ENCODE measurements around the gene MMP25. TPM values are rescaled to one million over a fixed set of nuclear protein-coding genes. Genes with fewer than 3 reads are reported as not detected.

Gene MMP25
- polyA plus RNA-seq, 1 donor (not counting 4 experiments of a cell fraction or from before 2014, with no cell fraction given): 0.09 TPM

DNA sequence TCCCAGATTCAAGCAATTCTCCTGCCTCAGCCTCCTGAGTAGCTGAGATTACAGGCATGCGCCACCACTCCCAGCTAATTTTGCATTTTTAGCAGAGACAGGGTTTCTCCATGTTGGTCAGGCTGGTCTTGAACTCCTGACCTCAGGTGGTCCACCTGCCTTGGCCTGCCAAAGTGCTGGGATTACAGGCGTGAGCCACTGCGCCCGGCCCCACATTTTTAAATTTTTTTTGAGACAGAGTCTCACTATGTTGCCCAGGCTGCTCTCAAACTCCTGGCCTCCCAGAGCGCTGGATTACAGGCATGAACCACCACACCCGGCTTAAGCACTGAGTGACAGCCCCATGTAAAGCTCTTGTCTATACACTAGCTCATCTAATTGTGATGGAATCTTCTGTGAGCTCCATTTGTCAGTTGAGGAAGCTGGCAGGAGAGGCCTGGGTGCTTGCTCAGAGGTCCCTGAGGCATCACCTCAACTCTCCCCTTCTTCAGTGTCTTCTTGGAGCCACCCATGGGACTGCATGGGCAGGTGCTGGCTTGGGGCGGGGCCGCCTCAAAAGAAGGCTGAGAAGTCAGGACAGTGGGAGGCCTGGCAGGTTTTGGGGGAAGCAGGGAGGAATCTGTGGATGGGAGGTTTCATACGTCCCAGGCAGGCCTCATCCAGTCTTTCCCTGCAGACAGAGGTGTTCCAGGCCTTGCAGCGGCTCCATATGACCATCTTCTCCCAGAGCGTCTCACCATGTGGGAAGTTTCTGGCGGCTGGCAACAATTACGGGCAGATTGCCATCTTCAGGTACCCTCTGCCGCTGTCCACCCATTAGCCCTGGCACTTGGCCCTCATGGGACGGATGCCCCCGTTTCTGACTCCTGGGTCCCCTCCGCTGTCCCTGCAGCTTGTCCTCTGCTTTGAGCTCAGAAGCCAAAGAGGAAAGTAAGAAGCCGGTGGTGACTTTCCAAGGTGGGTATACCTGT lies 21.0 kb upstream of the MMP25 start:
- H3K9ac ChIP-seq (ENCODE audit: control insufficient read depth, extremely low read depth, insufficient read depth, low read length): no peak overlapping the region
- no peaks in the 10 kb centered on the region for H4K20me1 ChIP-seq (ENCODE audit: control insufficient read depth, extremely low read depth, insufficient read depth, low read length)
- no peaks in the 10 kb centered on the region for H3K79me2 ChIP-seq (ENCODE audit: control insufficient read depth, insufficient read depth, low read length)
- dilution Hi-C loops (cut with MboI; ENCODE audit: extremely low pct_ligation_motif_present, low sequenced_read_pairs): no loop called here
- peaks cover 14% of the 10 kb centered on the region for H3K27me3 ChIP-seq (ENCODE audit: control insufficient read depth, extremely low read depth, insufficient read depth, low read length)
- H3K4me2 ChIP-seq (ENCODE audit: control insufficient read depth, extremely low read depth, insufficient read depth, low read depth, low read length): no peak overlapping the region
- DNase-seq (ENCODE audit: low read depth, low spot score): no peak
- no peak for TF ChIP-seq EZH2 (IDR thresholded peaks at IDR 0.05; ENCODE audit: low read length)
- TF ChIP-seq, protein P1, sequence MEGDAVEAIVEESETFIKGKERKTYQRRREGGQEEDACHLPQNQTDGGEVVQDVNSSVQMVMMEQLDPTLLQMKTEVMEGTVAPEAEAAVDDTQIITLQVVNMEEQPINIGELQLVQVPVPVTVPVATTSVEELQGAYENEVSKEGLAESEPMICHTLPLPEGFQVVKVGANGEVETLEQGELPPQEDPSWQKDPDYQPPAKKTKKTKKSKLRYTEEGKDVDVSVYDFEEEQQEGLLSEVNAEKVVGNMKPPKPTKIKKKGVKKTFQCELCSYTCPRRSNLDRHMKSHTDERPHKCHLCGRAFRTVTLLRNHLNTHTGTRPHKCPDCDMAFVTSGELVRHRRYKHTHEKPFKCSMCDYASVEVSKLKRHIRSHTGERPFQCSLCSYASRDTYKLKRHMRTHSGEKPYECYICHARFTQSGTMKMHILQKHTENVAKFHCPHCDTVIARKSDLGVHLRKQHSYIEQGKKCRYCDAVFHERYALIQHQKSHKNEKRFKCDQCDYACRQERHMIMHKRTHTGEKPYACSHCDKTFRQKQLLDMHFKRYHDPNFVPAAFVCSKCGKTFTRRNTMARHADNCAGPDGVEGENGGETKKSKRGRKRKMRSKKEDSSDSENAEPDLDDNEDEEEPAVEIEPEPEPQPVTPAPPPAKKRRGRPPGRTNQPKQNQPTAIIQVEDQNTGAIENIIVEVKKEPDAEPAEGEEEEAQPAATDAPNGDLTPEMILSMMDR (optimal IDR thresholded peaks at IDR 0.05 in 1 of 3, IDR thresholded peaks at IDR 0.05 in 1 of 3, conservative IDR thresholded peaks at IDR 0.05 in 1 of 3; ENCODE audit: extremely low read depth in 1 of 3, insufficient read depth in 2 of 3, low read length in 3 of 3): no peak
- H3K9me1 ChIP-seq (ENCODE audit: control insufficient read depth, extremely low read depth, insufficient read depth, low read length): no peaks in the 10 kb centered on the region
- H3K27ac ChIP-seq (ENCODE audit: control insufficient read depth, insufficient read depth, low read length): no peak overlapping the region
- no peak overlapping the region for H3K4me3 ChIP-seq (ENCODE audit: control insufficient read depth in 2 of 3, extremely low read depth in 1 of 3, insufficient read depth in 2 of 3, low read depth in 1 of 3, low read length in 3 of 3)
- no peak for FAIRE-seq
- H2AFZ ChIP-seq (ENCODE audit: control insufficient read depth, low read length): no peak overlapping the region
- H3K9me3 ChIP-seq (ENCODE audit: control insufficient read depth, low read depth, low read length): no peaks in the 10 kb centered on the region
- peaks cover 24% of the 10 kb centered on the region for H3K4me1 ChIP-seq (ENCODE audit: control insufficient read depth, extremely low read depth, insufficient read depth, low read length)
- peaks cover 16 to 28% of the 10 kb centered on the region in 2 experiments for H3K36me3 ChIP-seq (ENCODE audit: control insufficient read depth in 2 of 2, extremely low read depth in 1 of 2, insufficient read depth in 2 of 2, low read length in 2 of 2)

DNA sequence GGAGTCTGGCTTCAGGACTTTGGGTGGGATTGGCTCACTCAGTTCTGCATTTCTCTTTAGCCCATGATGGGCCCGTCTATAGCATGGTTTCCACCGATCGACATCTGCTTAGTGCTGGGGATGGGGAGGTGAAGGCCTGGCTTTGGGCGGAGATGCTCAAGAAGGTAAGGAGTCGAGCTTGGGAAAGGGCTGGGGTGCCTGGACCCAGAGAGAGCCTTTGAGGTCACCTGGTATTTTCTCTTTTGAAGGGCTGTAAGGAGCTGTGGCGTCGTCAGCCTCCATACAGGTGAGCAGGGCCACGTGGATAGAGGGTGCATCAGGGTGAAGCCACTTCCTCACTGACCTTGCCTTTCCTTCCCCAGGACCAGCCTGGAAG lies 20.4 kb upstream of the MMP25 start:
- Histone ChIP-seq H3K9ac (ENCODE audit: control insufficient read depth, extremely low read depth, insufficient read depth, low read length) (no peak overlapping the region), H3K27ac (ENCODE audit: control insufficient read depth, insufficient read depth, low read length) (no peak overlapping the region), H3K9me1 (ENCODE audit: control insufficient read depth, extremely low read depth, insufficient read depth, low read length) (no peaks in the 10 kb centered on the region), H2AFZ (ENCODE audit: control insufficient read depth, low read length) (no peak overlapping the region), H3K4me3 (ENCODE audit: control insufficient read depth in 2 of 3, extremely low read depth in 1 of 3, insufficient read depth in 2 of 3, low read depth in 1 of 3, low read length in 3 of 3) (no peak overlapping the region), H3K4me2 (ENCODE audit: control insufficient read depth, extremely low read depth, insufficient read depth, low read depth, low read length) (no peak overlapping the region), H3K4me1 (ENCODE audit: control insufficient read depth, extremely low read depth, insufficient read depth, low read length) (peaks cover 24% of the 10 kb centered on the region), H3K27me3 (ENCODE audit: control insufficient read depth, extremely low read depth, insufficient read depth, low read length) (peaks cover 19% of the 10 kb centered on the region), H3K36me3 (ENCODE audit: control insufficient read depth in 2 of 2, extremely low read depth in 1 of 2, insufficient read depth in 2 of 2, low read length in 2 of 2) (peaks cover 16 to 28% of the 10 kb centered on the region in 2 experiments), H3K9me3 (ENCODE audit: control insufficient read depth, low read depth, low read length) (no peaks in the 10 kb centered on the region), H4K20me1 (ENCODE audit: control insufficient read depth, extremely low read depth, insufficient read depth, low read length) (no peaks in the 10 kb centered on the region), H3K79me2 (ENCODE audit: control insufficient read depth, insufficient read depth, low read length) (no peaks in the 10 kb centered on the region)
- TF ChIP-seq, protein P1 (optimal IDR thresholded peaks at IDR 0.05 in 1 of 3, IDR thresholded peaks at IDR 0.05 in 1 of 3, conservative IDR thresholded peaks at IDR 0.05 in 1 of 3; ENCODE audit: extremely low read depth in 1 of 3, insufficient read depth in 2 of 3, low read length in 3 of 3): no peak
- TF ChIP-seq EZH2 (IDR thresholded peaks at IDR 0.05; ENCODE audit: low read length): no peak
- FAIRE-seq: no peak
- no peak for DNase-seq (ENCODE audit: low read depth, low spot score)
- dilution Hi-C loops (cut with MboI; ENCODE audit: extremely low pct_ligation_motif_present, low sequenced_read_pairs): no loop called here

Data from keratinocyte (primary cell).